HepG2 (cell line): Measurements from ENCODE around the gene GPR162. TPM values are rescaled to one million over a fixed set of nuclear protein-coding genes. Genes with fewer than 3 reads are reported as not detected.

Source experiments
- FLYWCH1 ChIP-seq: sonication (generic); formaldehyde crosslinking; IDR thresholded peaks from 2 replicates; pipeline ENCODE4 v1.8.1; 2023; ENCODE audit warnings: mild to moderate bottlenecking, missing genetic modification reagents
- FOSL1 ChIP-seq: sonication (generic); formaldehyde crosslinking; IDR thresholded peaks from 2 replicates; pipeline ENCODE4 v1.9.0; 2021; ENCODE audit warnings: missing genetic modification reagents, borderline replicate concordance
- GZF1 ChIP-seq: sonication (generic); formaldehyde crosslinking; IDR thresholded peaks from 2 replicates; pipeline ENCODE4 v1.5.1; 2020; ENCODE audit warnings: mild to moderate bottlenecking, missing genetic modification reagents
- HMG20B ChIP-seq: conservative IDR thresholded peaks from 2 replicates; pipeline ENCODE4 v1.6.1; 2016; ENCODE audit warnings: missing genetic modification reagents, missing compliant biosample characterization
- KLF12 ChIP-seq: sonication (generic); formaldehyde crosslinking; IDR thresholded peaks from 2 replicates; pipeline ENCODE4 v1.4.0; 2020; ENCODE audit warnings: missing genetic modification reagents, borderline replicate concordance
- KLF15 ChIP-seq: sonication (generic); formaldehyde crosslinking; IDR thresholded peaks from 2 replicates; pipeline ENCODE4 v1.8.1; 2023; ENCODE audit warnings: borderline replicate concordance, mild to moderate bottlenecking, inconsistent platforms, missing genetic modification reagents, mixed read lengths
- KMT2B ChIP-seq: IDR thresholded peaks from 2 replicates; pipeline ENCODE4 v1.6.1; 2016; ENCODE audit warnings: missing genetic modification reagents, missing compliant biosample characterization
- MBNL3 ChIP-seq: fragments of 250-450 bp; sonication (Bioruptor Pico); conservative IDR thresholded peaks from 2 replicates; pipeline ENCODE4 v1.8.0; 2022; ENCODE audit warnings: mild to moderate bottlenecking, inconsistent platforms
- MTA3 ChIP-seq: sonication (generic); formaldehyde crosslinking; IDR thresholded peaks from 2 replicates; pipeline ENCODE4 v1.4.0; 2020; ENCODE audit warnings: missing genetic modification reagents
- NR2F6 ChIP-seq, 2 experiments: IDR thresholded peaks; 2 replicates each; pipeline ENCODE4 v1.6.1; 2016; ENCODE audit warnings: antibody characterized with exemption in 1 of 2, mild to moderate bottlenecking in 1 of 2
- SP2 ChIP-seq: sonication (generic); formaldehyde crosslinking; IDR thresholded peaks from 2 replicates; pipeline ENCODE4 v1.5.1; 2020; ENCODE audit warnings: mild to moderate bottlenecking, missing genetic modification reagents
- ZBTB20 ChIP-seq: sonication (generic); formaldehyde crosslinking; IDR thresholded peaks from 2 replicates; pipeline ENCODE4 v1.8.1; 2023; ENCODE audit warnings: missing genetic modification reagents, low read depth, mild to moderate bottlenecking, borderline replicate concordance
- ZBTB7B ChIP-seq: sonication (generic); formaldehyde crosslinking; IDR thresholded peaks from 2 replicates; pipeline ENCODE4 v1.4.0; 2020; ENCODE audit warnings: missing genetic modification reagents
- ZFX ChIP-seq: sonication (generic); formaldehyde crosslinking; IDR thresholded peaks from 2 replicates; pipeline ENCODE4 v1.4.0; 2020; ENCODE audit warnings: mild to moderate bottlenecking, low read depth, missing genetic modification reagents, moderate library complexity
- ZNF337 ChIP-seq: sonication (generic); formaldehyde crosslinking; IDR thresholded peaks from 2 replicates; pipeline ENCODE4 v1.5.1; 2020; ENCODE audit warnings: missing genetic modification reagents, low read depth, mild to moderate bottlenecking, borderline replicate concordance
- ZNF546 ChIP-seq: sonication (generic); formaldehyde crosslinking; conservative IDR thresholded peaks from 2 replicates; pipeline ENCODE4 v1.8.1; 2023; ENCODE audit warnings: mild to moderate bottlenecking, missing genetic modification reagents
- polyA plus RNA-seq, 8 experiments: library from polyadenylated mRNA; depleted of rRNA in 3 of 8; stranded (reverse) in 7 of 8; unstranded in 1 of 8; fragments of >200 nt; fragmentation: Illumina TruSeq in 4 of 8; extraction: Trizol in 4 of 8; gene quantifications; 2 replicates each; pipeline versions ENCODE4 v1.2.1 to v1.2.3, GENCODE V29; 2011 to 2016; ENCODE audit warnings: low read depth in 4 of 8, missing spikeins in 1 of 8, mixed read lengths in 1 of 8; ENCODE audit not compliant: insufficient read depth in 1 of 8
- total RNA-seq, 5 experiments: library from RNA; depleted of rRNA; stranded (reverse); fragments of >200 nt; fragmentation: Illumina TruSeq; extraction: Trizol; gene quantifications; 2 replicates each; pipeline ENCODE4 v1.2.3, GENCODE V29; 2016; ENCODE audit warnings: low read depth in 1 of 5
- TF ChIP-seq, protein P1 (sequence below): sonication (generic); formaldehyde crosslinking; IDR thresholded peaks from 2 replicates; pipeline ENCODE4 v1.8.0; 2022; ENCODE audit warnings: missing genetic modification reagents, mild to moderate bottlenecking, inconsistent platforms, borderline replicate concordance
- TF ChIP-seq, protein P2 (sequence below): sonication (generic); formaldehyde crosslinking; IDR thresholded peaks from 2 replicates; pipeline ENCODE4 v1.4.0; 2020; ENCODE audit warnings: missing genetic modification reagents, borderline replicate concordance
- TF ChIP-seq, protein P3 (sequence below): sonication (generic); formaldehyde crosslinking; IDR thresholded peaks from 2 replicates; pipeline ENCODE4 v1.5.1; 2020; ENCODE audit warnings: mild to moderate bottlenecking, missing genetic modification reagents, moderate library complexity
- TF ChIP-seq, protein P4 (sequence below): fragments of 450-650 bp; IDR thresholded peaks from 2 replicates; pipeline ENCODE4 v1.6.1; 2016
- TF ChIP-seq, protein P5 (sequence below): sonication (generic); formaldehyde crosslinking; IDR thresholded peaks from 2 replicates; pipeline ENCODE4 v1.9.0; 2021; ENCODE audit warnings: missing genetic modification reagents, borderline replicate concordance

Gene GPR162
- total and polyA plus RNA-seq, 2 of the 13 experiments (the other 11 are each of a cell fraction or from before 2014, with no cell fraction given), result 0.08 TPM; not detected in 1

DNA sequence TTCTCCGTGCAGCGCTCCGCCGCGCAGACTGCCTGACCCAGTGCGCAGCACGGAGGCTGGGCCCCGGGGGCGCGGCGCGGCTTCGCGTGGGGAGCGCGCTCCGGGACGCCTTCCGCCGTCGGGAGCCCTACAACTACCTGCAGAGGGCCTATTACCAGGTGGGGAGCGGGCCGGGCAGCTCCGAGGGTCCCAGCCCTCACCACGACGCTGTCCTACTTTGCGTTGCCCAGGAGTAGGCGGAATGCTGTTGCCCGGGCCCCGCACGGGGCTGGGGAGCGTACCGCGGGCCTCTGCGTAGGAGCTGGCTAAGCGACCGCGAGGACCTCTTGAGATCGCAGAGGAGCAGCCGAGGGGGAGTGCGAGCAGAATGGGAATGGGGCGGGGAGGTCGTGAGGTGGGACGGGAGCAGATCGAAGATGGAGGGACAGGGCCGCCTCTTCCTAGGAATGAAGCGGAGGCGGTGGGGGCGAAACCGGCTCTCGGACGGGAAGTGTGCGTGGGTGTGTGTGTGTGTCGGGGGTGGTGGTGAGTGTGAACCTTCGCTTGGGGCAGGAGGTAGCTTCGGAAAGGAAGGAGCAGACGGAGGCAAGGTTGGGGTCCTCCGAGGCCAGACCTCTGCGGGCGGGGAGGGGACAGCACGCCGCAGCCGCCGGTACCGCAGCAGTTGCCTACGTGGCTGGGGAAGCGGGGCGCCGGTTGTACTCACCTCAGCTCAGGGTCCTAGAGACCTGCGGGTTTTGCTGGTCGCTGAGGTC is 7.3 kb downstream of the GPR162 start (continued):
- TF ChIP-seq, protein P1, sequence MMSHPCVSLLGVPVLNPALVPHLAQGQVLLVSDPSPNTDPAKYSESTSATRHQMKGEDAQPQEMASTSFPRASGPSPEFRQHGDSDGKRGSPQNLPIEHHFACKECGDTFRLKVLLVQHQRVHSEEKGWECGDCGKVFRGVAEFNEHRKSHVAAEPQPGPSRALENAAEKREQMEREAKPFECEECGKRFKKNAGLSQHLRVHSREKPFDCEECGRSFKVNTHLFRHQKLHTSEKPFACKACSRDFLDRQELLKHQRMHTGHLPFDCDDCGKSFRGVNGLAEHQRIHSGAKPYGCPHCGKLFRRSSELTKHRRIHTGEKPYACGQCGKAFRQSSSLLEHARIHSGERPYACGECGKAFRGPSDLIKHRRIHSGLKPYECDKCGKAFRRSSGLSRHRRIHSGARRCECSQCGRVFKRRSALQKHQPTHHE (CRISPR knock-in tag), result peak; percentile 26; the same call in 1 of the 2 replicates
- TF ChIP-seq, protein P2, sequence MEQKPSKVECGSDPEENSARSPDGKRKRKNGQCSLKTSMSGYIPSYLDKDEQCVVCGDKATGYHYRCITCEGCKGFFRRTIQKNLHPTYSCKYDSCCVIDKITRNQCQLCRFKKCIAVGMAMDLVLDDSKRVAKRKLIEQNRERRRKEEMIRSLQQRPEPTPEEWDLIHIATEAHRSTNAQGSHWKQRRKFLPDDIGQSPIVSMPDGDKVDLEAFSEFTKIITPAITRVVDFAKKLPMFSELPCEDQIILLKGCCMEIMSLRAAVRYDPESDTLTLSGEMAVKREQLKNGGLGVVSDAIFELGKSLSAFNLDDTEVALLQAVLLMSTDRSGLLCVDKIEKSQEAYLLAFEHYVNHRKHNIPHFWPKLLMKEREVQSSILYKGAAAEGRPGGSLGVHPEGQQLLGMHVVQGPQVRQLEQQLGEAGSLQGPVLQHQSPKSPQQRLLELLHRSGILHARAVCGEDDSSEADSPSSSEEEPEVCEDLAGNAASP (CRISPR knock-in tag), result no peak
- TF ChIP-seq ZNF546 (no peak), SP2 (CRISPR knock-in tag) (0 out of 2 replicates have a peak, but pooled peaks have one; percentile 18), NR2F6 (IDR thresholded peaks at IDR 0.05) (no peak), NR2F6 (CRISPR knock-in tag; IDR thresholded peaks at IDR 0.05) (no peak), KMT2B (CRISPR knock-in tag) (0 out of 2 replicates have a peak, but pooled peaks have one; percentile 30), ZNF337 (CRISPR knock-in tag) (no peak), HMG20B (CRISPR knock-in tag) (no peak), MBNL3 (CRISPR knock-in tag) (no peak), ZBTB7B (no peak), KLF12 (CRISPR knock-in tag) (no peak), FLYWCH1 (CRISPR knock-in tag) (no peak), FOSL1 (CRISPR knock-in tag) (no peak), ZBTB20 (CRISPR knock-in tag) (peak; percentile 55; the same call in 1 of the 2 replicates), GZF1 (CRISPR knock-in tag) (no peak; the same call in 1 of the 2 replicates), ZFX (CRISPR knock-in tag) (peak; percentile 77), MTA3 (CRISPR knock-in tag) (no peak), KLF15 (CRISPR knock-in tag) (no peak)
- TF ChIP-seq, protein P3, sequence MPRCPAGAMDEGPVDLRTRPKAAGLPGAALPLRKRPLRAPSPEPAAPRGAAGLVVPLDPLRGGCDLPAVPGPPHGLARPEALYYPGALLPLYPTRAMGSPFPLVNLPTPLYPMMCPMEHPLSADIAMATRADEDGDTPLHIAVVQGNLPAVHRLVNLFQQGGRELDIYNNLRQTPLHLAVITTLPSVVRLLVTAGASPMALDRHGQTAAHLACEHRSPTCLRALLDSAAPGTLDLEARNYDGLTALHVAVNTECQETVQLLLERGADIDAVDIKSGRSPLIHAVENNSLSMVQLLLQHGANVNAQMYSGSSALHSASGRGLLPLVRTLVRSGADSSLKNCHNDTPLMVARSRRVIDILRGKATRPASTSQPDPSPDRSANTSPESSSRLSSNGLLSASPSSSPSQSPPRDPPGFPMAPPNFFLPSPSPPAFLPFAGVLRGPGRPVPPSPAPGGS (CRISPR knock-in tag), result peak; percentile 65; the same call in 1 of the 2 replicates
- TF ChIP-seq, protein P4, sequence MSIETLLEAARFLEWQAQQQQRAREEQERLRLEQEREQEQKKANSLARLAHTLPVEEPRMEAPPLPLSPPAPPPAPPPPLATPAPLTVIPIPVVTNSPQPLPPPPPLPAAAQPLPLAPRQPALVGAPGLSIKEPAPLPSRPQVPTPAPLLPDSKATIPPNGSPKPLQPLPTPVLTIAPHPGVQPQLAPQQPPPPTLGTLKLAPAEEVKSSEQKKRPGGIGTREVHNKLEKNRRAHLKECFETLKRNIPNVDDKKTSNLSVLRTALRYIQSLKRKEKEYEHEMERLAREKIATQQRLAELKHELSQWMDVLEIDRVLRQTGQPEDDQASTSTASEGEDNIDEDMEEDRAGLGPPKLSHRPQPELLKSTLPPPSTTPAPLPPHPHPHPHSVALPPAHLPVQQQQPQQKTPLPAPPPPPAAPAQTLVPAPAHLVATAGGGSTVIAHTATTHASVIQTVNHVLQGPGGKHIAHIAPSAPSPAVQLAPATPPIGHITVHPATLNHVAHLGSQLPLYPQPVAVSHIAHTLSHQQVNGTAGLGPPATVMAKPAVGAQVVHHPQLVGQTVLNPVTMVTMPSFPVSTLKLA, result no peak
- TF ChIP-seq, protein P5, sequence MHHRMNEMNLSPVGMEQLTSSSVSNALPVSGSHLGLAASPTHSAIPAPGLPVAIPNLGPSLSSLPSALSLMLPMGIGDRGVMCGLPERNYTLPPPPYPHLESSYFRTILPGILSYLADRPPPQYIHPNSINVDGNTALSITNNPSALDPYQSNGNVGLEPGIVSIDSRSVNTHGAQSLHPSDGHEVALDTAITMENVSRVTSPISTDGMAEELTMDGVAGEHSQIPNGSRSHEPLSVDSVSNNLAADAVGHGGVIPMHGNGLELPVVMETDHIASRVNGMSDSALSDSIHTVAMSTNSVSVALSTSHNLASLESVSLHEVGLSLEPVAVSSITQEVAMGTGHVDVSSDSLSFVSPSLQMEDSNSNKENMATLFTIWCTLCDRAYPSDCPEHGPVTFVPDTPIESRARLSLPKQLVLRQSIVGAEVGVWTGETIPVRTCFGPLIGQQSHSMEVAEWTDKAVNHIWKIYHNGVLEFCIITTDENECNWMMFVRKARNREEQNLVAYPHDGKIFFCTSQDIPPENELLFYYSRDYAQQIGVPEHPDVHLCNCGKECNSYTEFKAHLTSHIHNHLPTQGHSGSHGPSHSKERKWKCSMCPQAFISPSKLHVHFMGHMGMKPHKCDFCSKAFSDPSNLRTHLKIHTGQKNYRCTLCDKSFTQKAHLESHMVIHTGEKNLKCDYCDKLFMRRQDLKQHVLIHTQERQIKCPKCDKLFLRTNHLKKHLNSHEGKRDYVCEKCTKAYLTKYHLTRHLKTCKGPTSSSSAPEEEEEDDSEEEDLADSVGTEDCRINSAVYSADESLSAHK (CRISPR knock-in tag), result no peak
